GM19023 (cell line): Measurements from ENCODE around the gene ULK1.

Experiments
- ATAC-seq: cut with Tn5 transposase; IDR thresholded peaks from one replicate; pipeline ENCODE4 v1.9.1; 2021; ENCODE audit warnings: mild to moderate bottlenecking, moderate library complexity; ENCODE audit not compliant: unreplicated experiment

Gene ULK1

GRCh38 chr12:131907379-131908091, 13.1 kb downstream of the ULK1 start:
- ATAC-seq, result no peak

- ATAC-seq, result no peak
These were observed 14.0 kb downstream of the ULK1 start for GRCh38 chr12:131908092-131909080.

GRCh38 chr12:131909081-131909751, 14.8 kb downstream of the ULK1 start:
- no peak for ATAC-seq

GRCh38 chr12:131909752-131910219, 15.4 kb downstream of the ULK1 start:
- ATAC-seq, result no peak

GRCh38 chr12:131910302-131911027, 16.0 kb downstream of the ULK1 start:
- ATAC-seq, result no peak

- no peak for ATAC-seq
These were observed 16.7 kb downstream of the ULK1 start for GRCh38 chr12:131911028-131911650.

- ATAC-seq, result no peak
These were observed 17.5 kb downstream of the ULK1 start for GRCh38 chr12:131911851-131912477.

- no peak for ATAC-seq
These were observed 18.3 kb downstream of the ULK1 start for GRCh38 chr12:131912518-131913274.

GRCh38 chr12:131913666-131914065, 19.2 kb downstream of the ULK1 start:
- ATAC-seq, result no peak

- no peak for ATAC-seq
These were observed 19.8 kb downstream of the ULK1 start for GRCh38 chr12:131914179-131914702.

- ATAC-seq, result no peak
These were observed 20.7 kb downstream of the ULK1 start for GRCh38 chr12:131915000-131915689.

- no peak for ATAC-seq
These were observed 21.4 kb downstream of the ULK1 start for GRCh38 chr12:131915823-131916222.

- no peak for ATAC-seq
These were observed 22.1 kb downstream of the ULK1 start for GRCh38 chr12:131916306-131917138.

- no peak for ATAC-seq
These were observed 22.8 kb downstream of the ULK1 start for GRCh38 chr12:131917139-131917710.

- no peak for ATAC-seq
These were observed 23.4 kb downstream of the ULK1 start for GRCh38 chr12:131917711-131918306.

- ATAC-seq, result no peak
These were observed 24.1 kb downstream of the ULK1 start for GRCh38 chr12:131918311-131919050.
